ENCODE results near the gene C10orf71.

DNA sequence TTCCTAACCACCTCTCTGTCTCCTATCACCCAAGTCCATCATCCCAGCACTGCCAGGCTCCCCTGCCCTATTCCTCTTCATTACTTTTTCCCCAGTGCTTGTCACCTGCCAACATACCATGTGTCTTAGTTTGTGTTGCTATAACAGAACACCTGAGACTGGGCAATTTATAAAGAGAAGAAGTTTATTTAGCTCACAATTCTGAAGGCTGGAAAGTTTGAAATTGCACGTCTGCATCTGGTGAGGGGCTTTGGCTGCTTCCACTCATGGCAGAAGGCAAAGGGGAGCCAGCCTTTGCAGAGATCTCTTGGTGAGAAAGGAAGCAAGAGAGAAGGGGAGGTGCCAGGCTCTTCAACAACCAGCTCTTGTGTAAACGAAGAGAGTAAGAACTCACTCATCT is 49.6 kb downstream of the C10orf71 start:
- TF ChIP-seq, protein P1, sequence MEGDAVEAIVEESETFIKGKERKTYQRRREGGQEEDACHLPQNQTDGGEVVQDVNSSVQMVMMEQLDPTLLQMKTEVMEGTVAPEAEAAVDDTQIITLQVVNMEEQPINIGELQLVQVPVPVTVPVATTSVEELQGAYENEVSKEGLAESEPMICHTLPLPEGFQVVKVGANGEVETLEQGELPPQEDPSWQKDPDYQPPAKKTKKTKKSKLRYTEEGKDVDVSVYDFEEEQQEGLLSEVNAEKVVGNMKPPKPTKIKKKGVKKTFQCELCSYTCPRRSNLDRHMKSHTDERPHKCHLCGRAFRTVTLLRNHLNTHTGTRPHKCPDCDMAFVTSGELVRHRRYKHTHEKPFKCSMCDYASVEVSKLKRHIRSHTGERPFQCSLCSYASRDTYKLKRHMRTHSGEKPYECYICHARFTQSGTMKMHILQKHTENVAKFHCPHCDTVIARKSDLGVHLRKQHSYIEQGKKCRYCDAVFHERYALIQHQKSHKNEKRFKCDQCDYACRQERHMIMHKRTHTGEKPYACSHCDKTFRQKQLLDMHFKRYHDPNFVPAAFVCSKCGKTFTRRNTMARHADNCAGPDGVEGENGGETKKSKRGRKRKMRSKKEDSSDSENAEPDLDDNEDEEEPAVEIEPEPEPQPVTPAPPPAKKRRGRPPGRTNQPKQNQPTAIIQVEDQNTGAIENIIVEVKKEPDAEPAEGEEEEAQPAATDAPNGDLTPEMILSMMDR (IDR thresholded peaks at IDR 0.05; ENCODE audit: insufficient read depth, low read depth, low read length) = no peak
- TF ChIP-seq EZH2 (IDR thresholded peaks at IDR 0.05; ENCODE audit: insufficient read depth, low read length) = no peak

Data from astrocyte (in vitro differentiated cells and primary cell).